HEK293 (cell line): ENCODE measurements around the gene NFE2L2.
"Not testable (repeated sequence)": the region's sequence is repeated elsewhere in the genome, so short reads cannot be mapped to it uniquely, and the experiment has no call there.

Experiments
- CTCF ChIA-PET: fragments of 350-600 bp; formaldehyde crosslinking; extraction: SDS; loops from one replicate; lab custom pipeline; 2021; ENCODE audit warnings: antibody characterized with exemption; lab: Yijun Ruan, JAX
- POLR2A ChIA-PET: fragments of 300-600 bp; formaldehyde crosslinking; extraction: SDS; loops from one replicate; lab custom pipeline; 2020; ENCODE audit warnings: antibody characterized with exemption, inconsistent platforms; lab: Yijun Ruan, JAX
- H3K27ac ChIP-seq: fragments of 200-500 bp; sonication (Bioruptor generic); 2 replicates; pipeline ENCODE4 v1.5.1; 2014; ENCODE audit warnings: low read depth, low read length, control low read depth, inconsistent platforms; ENCODE audit errors: extremely low read depth
- H3K36me3 ChIP-seq, 2 experiments: fragments of 200-500 bp in 1 of 2; sonication (Bioruptor generic) in 1 of 2; 1 replicate in 1 of 2; 2 replicates in 1 of 2; pipeline ENCODE4 v1.5.1; 2014 to 2017; ENCODE audit warnings: inconsistent platforms in 2 of 2, low read length in 2 of 2; ENCODE audit not compliant: control insufficient read depth in 2 of 2, insufficient read depth in 1 of 2
- H3K4me1 ChIP-seq: fragments of 200-500 bp; sonication (Bioruptor generic); 2 replicates; pipeline ENCODE4 v1.5.1; 2014; ENCODE audit warnings: mild to moderate bottlenecking, low read length, inconsistent platforms; ENCODE audit not compliant: control insufficient read depth, insufficient read depth
- H3K4me3 ChIP-seq: 2 replicates; pipeline ENCODE4 v1.5.1; 2011; ENCODE audit warnings: low read depth, mild to moderate bottlenecking, control low read depth, low read length, moderate library complexity
- H3K9me3 ChIP-seq: fragments of 200-500 bp; sonication (Bioruptor generic); 2 replicates; pipeline ENCODE4 v1.5.1; 2014; ENCODE audit warnings: low read depth, low read length, inconsistent platforms; ENCODE audit not compliant: control insufficient read depth, insufficient read depth
- ZBTB17 ChIP-seq: fragments of 450-650 bp; formaldehyde crosslinking; IDR thresholded peaks from 2 replicates; pipeline ENCODE4 v1.5.1; 2016; ENCODE audit warnings: missing biosample characterization, missing genetic modification characterization
- ZBTB20 ChIP-seq: fragments of 450-650 bp; formaldehyde crosslinking; IDR thresholded peaks from 2 replicates; pipeline ENCODE4 v1.5.1; 2016; ENCODE audit warnings: missing biosample characterization, missing genetic modification characterization
- ZBTB44 ChIP-seq: fragments of 450-650 bp; IDR thresholded peaks from 2 replicates; pipeline ENCODE4 v1.5.1; 2018; ENCODE audit warnings: missing biosample characterization, mild to moderate bottlenecking, missing genetic modification characterization
- ZFP69B ChIP-seq: fragments of 450-650 bp; formaldehyde crosslinking; IDR thresholded peaks from 2 replicates; pipeline ENCODE4 v1.5.1; 2016; ENCODE audit warnings: missing biosample characterization, missing genetic modification characterization
- ZNF121 ChIP-seq: fragments of 450-650 bp; formaldehyde crosslinking; IDR thresholded peaks from 2 replicates; pipeline ENCODE4 v1.5.1; 2016; ENCODE audit warnings: missing biosample characterization, missing genetic modification characterization
- ZNF394 ChIP-seq: fragments of 450-650 bp; formaldehyde crosslinking; IDR thresholded peaks from 2 replicates; pipeline ENCODE4 v1.5.1; 2016; ENCODE audit warnings: missing biosample characterization, missing genetic modification characterization, mild to moderate bottlenecking, moderate library complexity, borderline replicate concordance
- ZNF426 ChIP-seq: fragments of 450-650 bp; formaldehyde crosslinking; IDR thresholded peaks from 2 replicates; pipeline ENCODE4 v1.5.1; 2017; ENCODE audit warnings: missing biosample characterization, missing genetic modification characterization, mild to moderate bottlenecking, inconsistent platforms, moderate library complexity
- ZNF518A ChIP-seq: fragments of 450-650 bp; formaldehyde crosslinking; conservative IDR thresholded peaks from 2 replicates; pipeline ENCODE4 v1.5.1; 2016; ENCODE audit warnings: low read depth, missing biosample characterization, missing genetic modification characterization
- ZNF555 ChIP-seq: fragments of 450-650 bp; formaldehyde crosslinking; conservative IDR thresholded peaks from 2 replicates; pipeline ENCODE4 v1.5.1; 2017; ENCODE audit warnings: missing biosample characterization, mild to moderate bottlenecking, missing genetic modification characterization, inconsistent platforms

NFE2L2 gene

DNA sequence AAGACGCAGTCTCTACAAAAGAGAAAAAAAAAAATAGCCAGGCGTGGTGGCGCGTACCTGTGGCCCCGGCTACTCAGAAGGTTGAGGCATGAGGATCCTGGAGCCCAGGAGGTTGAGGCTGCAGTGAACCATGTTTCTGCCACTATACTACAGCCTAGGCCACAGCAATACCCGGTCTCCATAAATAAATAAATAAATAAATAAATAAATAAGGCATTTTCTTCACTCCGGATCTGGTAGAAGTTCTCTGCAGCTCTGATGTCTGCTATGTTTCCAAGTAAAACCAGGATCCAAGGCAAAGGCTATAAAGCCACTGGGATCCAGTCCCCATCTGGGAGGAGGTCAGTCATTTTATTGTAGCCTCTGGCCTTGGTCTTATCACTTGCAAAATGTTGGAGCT is 15.5 kb downstream of the NFE2L2 start:
- no peak overlapping the region for H3K27ac ChIP-seq
- ChIA-PET CTCF (interaction anchor here (0.6 kb wide), 1 partner anchor 11 kb away, joined by 3 read pairs; no protein-coding TSS in a partner anchor), POLR2A (interaction anchor here (1.0 kb wide), 1 partner anchor 15 kb away, joined by 3 read pairs; no protein-coding TSS in a partner anchor)

GRCh38 chr2:177247693-177248262 is 16.7 kb downstream of the NFE2L2 start:
- no peak overlapping the region for H3K27ac ChIP-seq
- ChIA-PET POLR2A (interaction anchor here (1.4 kb wide), 1 partner anchor 23 kb away, joined by 3 read pairs; no protein-coding TSS in a partner anchor), CTCF (interaction anchor here (0.7 kb wide), 1 partner anchor 1143 kb away, joined by 4 read pairs; no protein-coding TSS in a partner anchor)
- TF ChIP-seq ZBTB20 (peak; percentile 46; the same call in 1 of the 2 replicates), ZBTB44 (tag by site-specific recombination) (no peak)
- peaks cover 14% of the 10 kb centered on the region for H3K4me1 ChIP-seq
- no peaks in the 10 kb centered on the region; a peak in 1 of 3 replicates for H3K36me3 ChIP-seq
- H3K9me3 ChIP-seq, result no peaks in the 10 kb centered on the region
- no peak overlapping the region for H3K4me3 ChIP-seq

More for the DNA sequence above, 15.5 kb downstream of the NFE2L2 start:
- TF ChIP-seq ZNF555 (no peak), ZNF394 (tag by site-specific recombination) (peak; percentile 61; the same call in 1 of the 2 replicates), ZNF426 (tag by site-specific recombination) (peak; percentile 26), ZNF518A (peak; percentile 59), ZFP69B (tag by site-specific recombination) (no peak)
- no peak overlapping the region for H3K4me3 ChIP-seq
- H3K4me1 ChIP-seq, result peaks cover 7% of the 10 kb centered on the region; the same call in 1 of the 2 replicates
- no peaks in the 10 kb centered on the region; a peak in 1 of 3 replicates for H3K36me3 ChIP-seq
- H3K9me3 ChIP-seq, result no peaks in the 10 kb centered on the region

- not testable (repeated sequence) for H3K36me3 ChIP-seq, H3K9me3 ChIP-seq, H3K4me3 ChIP-seq, H3K27ac ChIP-seq
- TF ChIP-seq ZBTB17 (tag by site-specific recombination), result 0 out of 2 replicates have a peak, but pooled peaks have one; percentile 13
- TF ChIP-seq ZNF121 (tag by site-specific recombination), result peak; percentile 89
- CTCF ChIA-PET, result interaction anchor here (1.6 kb wide), 1 partner anchor 8 kb away, joined by 11 read pairs; no protein-coding TSS in a partner anchor
- POLR2A ChIA-PET, result interaction anchor here (2.5 kb wide), 1 partner anchor 17 kb away, joined by 15 read pairs; the partner anchor contains the start of gene NFE2L2
- H3K4me1 ChIP-seq, result peaks cover 17% of the 10 kb centered on the region
Observed at GRCh38 chr2:177246523-177247030, 17.9 kb downstream of the NFE2L2 start.
